Fibroblast of mammary gland (primary cell): ENCODE data around the gene ERFE.

Experiments used
- DNase-seq: peaks from one replicate; pipeline ENCODE4 v3.0.0-alpha.2; 2010; ENCODE audit warnings: low read depth
- H3K4me3 ChIP-seq: 2 replicates; pipeline ENCODE4 v1.5.1; 2011; ENCODE audit warnings: low read depth, mild to moderate bottlenecking, low read length, moderate library complexity; ENCODE audit not compliant: control insufficient read depth
- TF ChIP-seq, protein P1 (sequence below): conservative IDR thresholded peaks from 2 replicates; pipeline ENCODE4 v1.5.1; 2011; ENCODE audit warnings: low read depth, low read length, inconsistent platforms; ENCODE audit not compliant: control insufficient read depth, insufficient read depth

The ERFE gene

DNA sequence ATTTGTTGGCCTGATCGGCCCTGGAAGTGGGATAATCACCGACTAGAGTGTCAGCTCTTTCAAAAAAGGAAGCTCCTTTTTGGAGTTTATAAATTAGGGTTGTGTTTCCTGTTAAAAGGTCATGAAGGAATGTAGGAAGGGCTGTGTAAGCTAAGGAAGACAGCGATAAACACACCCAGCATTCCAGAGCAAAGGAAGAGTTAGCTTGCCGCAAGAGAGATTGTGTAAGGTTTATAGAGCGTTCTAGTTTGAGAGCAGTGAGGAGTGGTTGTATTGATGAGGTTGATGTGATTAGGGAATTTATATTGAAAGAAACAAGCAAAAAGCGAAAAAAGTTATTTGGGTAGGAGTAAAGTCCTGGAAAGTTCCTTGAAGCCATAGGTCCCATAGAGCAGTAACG, 48.2 kb downstream of the ERFE start:
- DNase-seq, result no peak
- H3K4me3 ChIP-seq, result no peak overlapping the region
- TF ChIP-seq, protein P1, sequence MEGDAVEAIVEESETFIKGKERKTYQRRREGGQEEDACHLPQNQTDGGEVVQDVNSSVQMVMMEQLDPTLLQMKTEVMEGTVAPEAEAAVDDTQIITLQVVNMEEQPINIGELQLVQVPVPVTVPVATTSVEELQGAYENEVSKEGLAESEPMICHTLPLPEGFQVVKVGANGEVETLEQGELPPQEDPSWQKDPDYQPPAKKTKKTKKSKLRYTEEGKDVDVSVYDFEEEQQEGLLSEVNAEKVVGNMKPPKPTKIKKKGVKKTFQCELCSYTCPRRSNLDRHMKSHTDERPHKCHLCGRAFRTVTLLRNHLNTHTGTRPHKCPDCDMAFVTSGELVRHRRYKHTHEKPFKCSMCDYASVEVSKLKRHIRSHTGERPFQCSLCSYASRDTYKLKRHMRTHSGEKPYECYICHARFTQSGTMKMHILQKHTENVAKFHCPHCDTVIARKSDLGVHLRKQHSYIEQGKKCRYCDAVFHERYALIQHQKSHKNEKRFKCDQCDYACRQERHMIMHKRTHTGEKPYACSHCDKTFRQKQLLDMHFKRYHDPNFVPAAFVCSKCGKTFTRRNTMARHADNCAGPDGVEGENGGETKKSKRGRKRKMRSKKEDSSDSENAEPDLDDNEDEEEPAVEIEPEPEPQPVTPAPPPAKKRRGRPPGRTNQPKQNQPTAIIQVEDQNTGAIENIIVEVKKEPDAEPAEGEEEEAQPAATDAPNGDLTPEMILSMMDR, result no peak

DNA sequence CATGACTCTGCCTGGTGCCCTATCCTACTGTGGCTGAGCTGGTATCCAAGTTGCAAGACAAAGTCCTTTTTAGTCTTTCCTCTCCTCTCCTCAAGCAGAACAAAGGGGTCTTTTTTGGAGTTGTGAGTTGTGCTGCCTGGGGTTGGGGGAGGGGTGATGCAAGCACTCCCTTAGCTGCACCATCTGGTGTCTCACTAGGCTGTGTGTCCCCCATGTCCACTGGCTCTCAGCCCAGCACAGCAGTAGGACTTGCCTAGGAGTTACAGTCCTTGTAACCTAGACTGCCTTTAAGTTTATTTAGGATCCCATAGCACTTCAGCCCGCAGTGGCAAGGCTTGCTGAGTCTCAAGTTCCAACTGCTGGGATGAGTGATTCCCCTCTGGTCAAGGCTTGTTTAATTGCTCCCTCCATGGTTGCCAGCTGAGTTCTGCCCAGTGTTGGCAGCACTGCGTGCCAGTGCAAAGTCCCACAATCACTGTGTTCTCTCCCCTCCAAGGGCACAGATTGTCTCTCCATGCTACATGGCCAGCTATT, 57.9 kb downstream of the ERFE start:
- TF ChIP-seq, protein P1, result no peak
- H3K4me3 ChIP-seq, result no peak overlapping the region
- no peak for DNase-seq
